SIG-M5 treated with dmso at 0.1 percent for 504 hours (cell line): ENCODE measurements around the gene KRT9.
"Not testable (repeated sequence)": the region's sequence is repeated elsewhere in the genome, so short reads cannot be mapped to it uniquely, and the experiment has no call there.

Experiments used
- DNase-seq: peaks from one replicate; lab custom pipeline; 2025; ENCODE audit not compliant: unreplicated experiment; lab: John Stamatoyannopoulos, UW

The KRT9 gene

GRCh38 chr17:41606930-41607329 lies 35.1 kb upstream of the KRT9 start:
- not testable (repeated sequence) for DNase-seq

- DNase-seq = no peak
Measured at GRCh38 chr17:41602524-41602923, 30.7 kb upstream of the KRT9 start.

GRCh38 chr17:41600318-41600717 lies 28.5 kb upstream of the KRT9 start:
- no peak for DNase-seq

- DNase-seq = no peak
Measured at GRCh38 chr17:41599680-41600079, 27.8 kb upstream of the KRT9 start.

GRCh38 chr17:41595585-41595984 lies 23.7 kb upstream of the KRT9 start:
- DNase-seq = no peak

- no peak for DNase-seq
Measured at GRCh38 chr17:41594363-41594915, 22.6 kb upstream of the KRT9 start.

- DNase-seq = no peak
Measured at GRCh38 chr17:41593306-41593981, 21.6 kb upstream of the KRT9 start.

GRCh38 chr17:41592601-41593305 lies 20.9 kb upstream of the KRT9 start:
- no peak for DNase-seq

- no peak for DNase-seq
Measured at GRCh38 chr17:41589301-41589700, 17.4 kb upstream of the KRT9 start.

GRCh38 chr17:41588126-41588810 lies 16.4 kb upstream of the KRT9 start:
- no peak for DNase-seq

- DNase-seq = no peak
Measured at GRCh38 chr17:41586863-41587495, 15.1 kb upstream of the KRT9 start, which contains the start of gene KRT14. TSS of gene KRT14 (minus strand) at chr17:41586895. CDS start at chr17:41586834, 61 bp downstream.

- DNase-seq = no peak
Measured at GRCh38 chr17:41585301-41586056, 13.6 kb upstream of the KRT9 start.

- DNase-seq = not testable (repeated sequence)
Measured at GRCh38 chr17:41584331-41584927, 12.6 kb upstream of the KRT9 start.

- no peak for DNase-seq
Measured at GRCh38 chr17:41583137-41584127, 11.6 kb upstream of the KRT9 start.

- not testable (repeated sequence) for DNase-seq
Measured at GRCh38 chr17:41582061-41582968, 10.5 kb upstream of the KRT9 start.

- no peak for DNase-seq
Measured at GRCh38 chr17:41581366-41582060, 9.7 kb upstream of the KRT9 start.

- DNase-seq = no peak
Measured at GRCh38 chr17:41580687-41581365, 9.0 kb upstream of the KRT9 start.
